Coronary artery (tissue), 2 donors: ENCODE data around the gene HOXD13.

ENCODE experiments used
- DNase-seq: peaks from one replicate; pipeline ENCODE4 v3.0.0-alpha.2; 2017; ENCODE audit warnings: low spot score
- H3K27ac ChIP-seq, 2 donors: fragments of 200-600 bp; sonication (generic); one replicate each; pipeline ENCODE4 v1.5.1; 2016 to 2019
- H3K4me3 ChIP-seq: fragments of 200-600 bp; sonication (generic); 2 replicates; pipeline ENCODE4 v1.5.1; 2016; ENCODE audit warnings: mild to moderate bottlenecking, moderate library complexity
- TF ChIP-seq, protein P1 (sequence below): fragments of 200-600 bp; sonication (generic); IDR thresholded peaks from one replicate; pipeline ENCODE4 v1.5.1; 2019; ENCODE audit warnings: antibody characterized with exemption

The HOXD13 gene

GRCh38 chr2:176127774-176128072 is 35.2 kb downstream of the HOXD13 start:
- Histone ChIP-seq H3K4me3 (no peak overlapping the region), H3K27ac (no peak overlapping the region)
- DNase-seq: no peak
- TF ChIP-seq, protein P1, sequence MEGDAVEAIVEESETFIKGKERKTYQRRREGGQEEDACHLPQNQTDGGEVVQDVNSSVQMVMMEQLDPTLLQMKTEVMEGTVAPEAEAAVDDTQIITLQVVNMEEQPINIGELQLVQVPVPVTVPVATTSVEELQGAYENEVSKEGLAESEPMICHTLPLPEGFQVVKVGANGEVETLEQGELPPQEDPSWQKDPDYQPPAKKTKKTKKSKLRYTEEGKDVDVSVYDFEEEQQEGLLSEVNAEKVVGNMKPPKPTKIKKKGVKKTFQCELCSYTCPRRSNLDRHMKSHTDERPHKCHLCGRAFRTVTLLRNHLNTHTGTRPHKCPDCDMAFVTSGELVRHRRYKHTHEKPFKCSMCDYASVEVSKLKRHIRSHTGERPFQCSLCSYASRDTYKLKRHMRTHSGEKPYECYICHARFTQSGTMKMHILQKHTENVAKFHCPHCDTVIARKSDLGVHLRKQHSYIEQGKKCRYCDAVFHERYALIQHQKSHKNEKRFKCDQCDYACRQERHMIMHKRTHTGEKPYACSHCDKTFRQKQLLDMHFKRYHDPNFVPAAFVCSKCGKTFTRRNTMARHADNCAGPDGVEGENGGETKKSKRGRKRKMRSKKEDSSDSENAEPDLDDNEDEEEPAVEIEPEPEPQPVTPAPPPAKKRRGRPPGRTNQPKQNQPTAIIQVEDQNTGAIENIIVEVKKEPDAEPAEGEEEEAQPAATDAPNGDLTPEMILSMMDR: no peak

- no peak for DNase-seq
- H3K27ac ChIP-seq: peak overlapping the region in 1 of 2 donors; percentile 78
- H3K4me3 ChIP-seq: peak overlapping the region; percentile 68
- TF ChIP-seq, protein P1: no peak
These were observed 35.9 kb downstream of the HOXD13 start for GRCh38 chr2:176128172-176128981.

GRCh38 chr2:176128982-176129796 is 36.7 kb downstream of the HOXD13 start, which contains the start of gene HOXD8:
Gene HOXD8, plus strand, starts transcription at chr2:176129705. Its CDS starts 662 bp downstream, at chr2:176130367.
- Histone ChIP-seq H3K4me3 (peak within 1 kb of the TSS; percentile 68), H3K27ac (peak within 1 kb of the TSS; percentile 36 to 78)
- TF ChIP-seq, protein P1: no peak
- DNase-seq: no peak

- Histone ChIP-seq H3K4me3 (peak overlapping the region; percentile 68), H3K27ac (peak overlapping the region in 1 of 2 donors; percentile 78)
- TF ChIP-seq, protein P1: no peak
- no peak for DNase-seq
These were observed 37.3 kb downstream of the HOXD13 start for GRCh38 chr2:176129813-176130146.

GRCh38 chr2:176130147-176130956 is 37.8 kb downstream of the HOXD13 start:
- DNase-seq: no peak
- TF ChIP-seq, protein P1: no peak
- Histone ChIP-seq H3K27ac (peak overlapping the region; percentile 36 to 78), H3K4me3 (peak overlapping the region; percentile 68)

- Histone ChIP-seq H3K27ac (peak overlapping the region; percentile 3 to 78), H3K4me3 (peak overlapping the region; percentile 68)
- DNase-seq: no peak
- TF ChIP-seq, protein P1: no peak
These were observed 38.7 kb downstream of the HOXD13 start for GRCh38 chr2:176130957-176131847.
